Gastrocnemius medialis (tissue), 4 donors: ENCODE measurements around the gene OR1C1.

Experiments
- POLR2A ChIP-seq, 2 donors: fragments of 450-650 bp; IDR thresholded peaks; one replicate each; pipeline ENCODE4 v1.6.1; 2017; ENCODE audit warnings: antibody characterized with exemption in 2 of 2, mild to moderate bottlenecking in 2 of 2, moderate library complexity in 2 of 2
- TF ChIP-seq, protein P1 (sequence below), 5 experiments: fragments of 450-650 bp in 3 of 5; fragments of 200-600 bp in 2 of 5; sonication (generic) in 2 of 5; IDR thresholded peaks in 4 of 5; conservative IDR thresholded peaks in 1 of 5; 1 replicate in 4 of 5; 2 replicates in 1 of 5; pipeline ENCODE4 v1.5.1; 2016 to 2019; ENCODE audit warnings: antibody characterized with exemption in 5 of 5, mild to moderate bottlenecking in 3 of 5, moderate library complexity in 3 of 5

DNA sequence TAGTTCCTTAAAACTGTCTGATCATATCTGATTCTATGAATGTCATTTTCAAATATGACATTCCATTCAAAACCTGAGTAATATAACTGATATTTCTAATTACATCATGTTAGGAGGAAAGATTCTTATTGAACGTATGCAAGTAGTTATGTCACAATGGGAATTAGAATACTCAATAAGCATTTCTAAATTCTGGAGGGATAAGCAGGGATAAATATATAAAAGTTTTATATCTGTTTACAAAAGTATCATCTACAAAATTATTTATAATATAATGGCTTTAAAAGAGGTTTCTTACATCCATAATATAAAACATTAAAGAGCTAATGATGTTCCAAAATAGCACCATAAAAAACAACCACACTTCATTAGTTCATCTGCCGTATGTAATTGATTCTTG is 12.3 kb downstream of the OR1C1 start, which contains the start of gene OR14A2:
- TF ChIP-seq, protein P1, sequence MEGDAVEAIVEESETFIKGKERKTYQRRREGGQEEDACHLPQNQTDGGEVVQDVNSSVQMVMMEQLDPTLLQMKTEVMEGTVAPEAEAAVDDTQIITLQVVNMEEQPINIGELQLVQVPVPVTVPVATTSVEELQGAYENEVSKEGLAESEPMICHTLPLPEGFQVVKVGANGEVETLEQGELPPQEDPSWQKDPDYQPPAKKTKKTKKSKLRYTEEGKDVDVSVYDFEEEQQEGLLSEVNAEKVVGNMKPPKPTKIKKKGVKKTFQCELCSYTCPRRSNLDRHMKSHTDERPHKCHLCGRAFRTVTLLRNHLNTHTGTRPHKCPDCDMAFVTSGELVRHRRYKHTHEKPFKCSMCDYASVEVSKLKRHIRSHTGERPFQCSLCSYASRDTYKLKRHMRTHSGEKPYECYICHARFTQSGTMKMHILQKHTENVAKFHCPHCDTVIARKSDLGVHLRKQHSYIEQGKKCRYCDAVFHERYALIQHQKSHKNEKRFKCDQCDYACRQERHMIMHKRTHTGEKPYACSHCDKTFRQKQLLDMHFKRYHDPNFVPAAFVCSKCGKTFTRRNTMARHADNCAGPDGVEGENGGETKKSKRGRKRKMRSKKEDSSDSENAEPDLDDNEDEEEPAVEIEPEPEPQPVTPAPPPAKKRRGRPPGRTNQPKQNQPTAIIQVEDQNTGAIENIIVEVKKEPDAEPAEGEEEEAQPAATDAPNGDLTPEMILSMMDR (IDR thresholded peaks at IDR 0.05 in 4 of 5, conservative IDR thresholded peaks at IDR 0.05 in 1 of 5): no peak
- TF ChIP-seq POLR2A (IDR thresholded peaks at IDR 0.05): no peak
